Endothelial cell of umbilical vein (primary cell): Measurements from ENCODE around the gene SLC38A8. TPM values are rescaled to one million over a fixed set of nuclear protein-coding genes. Genes with fewer than 3 reads are reported as not detected.

Source experiments
- BruUV-seq: library from RNA; stranded (reverse); fragments of 400-500 nt; replicated peaks from 2 replicates; lab custom pipeline; 2021; lab: Mats Ljungman, UMichigan
- CTCF ChIA-PET: fragments of 300-600, 350-600 bp; sonication (Branson Sonifier 250); formaldehyde crosslinking; loops from one replicate; lab custom pipeline; 2021; ENCODE audit warnings: antibody characterized with exemption, inconsistent platforms; lab: Charles Lee
- POLR2A ChIA-PET: fragments of 300-600, 350-600 bp; sonication (Branson Sonifier 250); formaldehyde crosslinking; loops from one replicate; lab custom pipeline; 2021; ENCODE audit warnings: antibody characterized with exemption, inconsistent platforms; lab: Charles Lee
- DNase-seq: peaks from one replicate; pipeline ENCODE4 v3.0.0-alpha.2; 2011; ENCODE audit warnings: low read depth, low spot score
- FAIRE-seq: peaks from 2 replicates; lab custom pipeline; 2011; peaks lifted over from hg19 to GRCh38; lab: Jason Lieb, UNC
- H2AFZ ChIP-seq: 2 replicates; pipeline ENCODE4 v1.6.0; 2012; ENCODE audit warnings: low read depth, low read length, control low read depth, inconsistent platforms
- H3K27ac ChIP-seq: 2 replicates; pipeline ENCODE4 v1.5.1; 2011; ENCODE audit warnings: low read depth, mild to moderate bottlenecking, control low read depth, low read length, moderate library complexity; ENCODE audit not compliant: insufficient read depth
- H3K27me3 ChIP-seq, 2 experiments: 2 replicates each; pipeline versions ENCODE4 v1.6.0 to v1.6.1; 2011; ENCODE audit warnings: low read length in 2 of 2, mixed read lengths in 1 of 2; ENCODE audit not compliant: control insufficient read depth in 2 of 2, insufficient read depth in 2 of 2
- H3K36me3 ChIP-seq, 2 experiments: 2 replicates in 1 of 2; 3 replicates in 1 of 2; pipeline ENCODE4 v1.5.1; 2011; ENCODE audit warnings: low read length in 2 of 2, mild to moderate bottlenecking in 1 of 2, moderate library complexity in 1 of 2; ENCODE audit not compliant: control insufficient read depth in 2 of 2, insufficient read depth in 2 of 2; ENCODE audit errors: extremely low read depth in 1 of 2
- H3K4me1 ChIP-seq: 3 replicates; pipeline ENCODE4 v1.5.1; 2011; ENCODE audit warnings: mild to moderate bottlenecking, low read length; ENCODE audit not compliant: control insufficient read depth, insufficient read depth; ENCODE audit errors: extremely low read depth
- H3K4me2 ChIP-seq: 2 replicates; pipeline ENCODE4 v1.6.1; 2011; ENCODE audit warnings: low read length, control low read depth, mixed read lengths; ENCODE audit not compliant: insufficient read depth
- H3K4me3 ChIP-seq, 3 experiments: fragments of 200-600 bp in 1 of 3; sonication (generic), shearing (Covaris generic) in 1 of 3; replicated peaks in 1 of 3; 2 replicates each; pipeline ENCODE4 v1.5.1; 2011 to 2016; ENCODE audit warnings: control low read depth in 3 of 3, low read length in 3 of 3, mild to moderate bottlenecking in 2 of 3, inconsistent platforms in 1 of 3, low read depth in 1 of 3, moderate library complexity in 1 of 3; ENCODE audit not compliant: insufficient read depth in 1 of 3
- H3K79me2 ChIP-seq: 2 replicates; pipeline ENCODE4 v1.6.0; 2012; ENCODE audit warnings: low read length, inconsistent platforms; ENCODE audit not compliant: control insufficient read depth, insufficient read depth
- H3K9ac ChIP-seq: replicated peaks from 2 replicates; pipeline ENCODE3; 2011; ENCODE audit warnings: low read length, control low read depth; ENCODE audit not compliant: insufficient read depth; ENCODE audit errors: extremely low read depth
- H3K9me1 ChIP-seq: replicated peaks from 3 replicates; pipeline ENCODE4 v1.6.0; 2011; ENCODE audit warnings: mild to moderate bottlenecking, low read length; ENCODE audit not compliant: control insufficient read depth, insufficient read depth; ENCODE audit errors: extremely low read depth
- H3K9me3 ChIP-seq: replicated peaks from 2 replicates; pipeline ENCODE4 v1.5.1; 2012; ENCODE audit warnings: low read length, inconsistent platforms; ENCODE audit not compliant: control insufficient read depth, insufficient read depth
- H4K20me1 ChIP-seq: replicated peaks from 2 replicates; pipeline ENCODE3; 2011; ENCODE audit warnings: mild to moderate bottlenecking, low read length; ENCODE audit not compliant: control insufficient read depth, insufficient read depth; ENCODE audit errors: extremely low read depth
- EZH2 ChIP-seq: IDR thresholded peaks from 2 replicates; pipeline ENCODE4 v1.6.1; 2012; ENCODE audit warnings: borderline replicate concordance, low read depth, mild to moderate bottlenecking, moderate library complexity, low read length, inconsistent platforms; ENCODE audit not compliant: severe bottlenecking
- FOS ChIP-seq: IDR thresholded peaks from 2 replicates; pipeline ENCODE4 v1.6.1; 2011; ENCODE audit warnings: mild to moderate bottlenecking, low read length, moderate library complexity, borderline replicate concordance; ENCODE audit not compliant: insufficient read depth
- GATA2 ChIP-seq: IDR thresholded peaks from 2 replicates; pipeline ENCODE4 v1.7.0; 2011; ENCODE audit warnings: low read depth, mild to moderate bottlenecking, moderate library complexity, mixed read lengths, low read length; ENCODE audit not compliant: insufficient read length, insufficient read depth
- JUN ChIP-seq: IDR thresholded peaks from 2 replicates; pipeline ENCODE4 v1.6.1; 2011; ENCODE audit warnings: borderline replicate concordance, low read depth; ENCODE audit not compliant: insufficient read length, insufficient read depth
- MAX ChIP-seq: IDR thresholded peaks from 2 replicates; pipeline ENCODE4 v1.6.1; 2011; ENCODE audit not compliant: insufficient read depth, insufficient read length
- MYC ChIP-seq: IDR thresholded peaks from one replicate; pipeline ENCODE4 v1.6.1; 2011; ENCODE audit warnings: mild to moderate bottlenecking, low read depth, low read length
- POLR2A ChIP-seq: IDR thresholded peaks from 2 replicates; pipeline ENCODE4 v1.6.1; 2012; ENCODE audit warnings: low read depth, mild to moderate bottlenecking, control low read depth, low read length
- POLR2AphosphoS5 ChIP-seq: IDR thresholded peaks from 2 replicates; pipeline ENCODE4 v1.6.1; 2012; ENCODE audit warnings: low read depth, mild to moderate bottlenecking, control low read depth, low read length, moderate library complexity; ENCODE audit not compliant: insufficient read depth
- dilution Hi-C: fragments of 300-500 bp; cut with MboI; formaldehyde crosslinking; loops from one replicate; pipeline ENCODE4 v1.15.0; 2019; ENCODE audit warnings: low sequenced_read_pairs; ENCODE audit not compliant: extremely low pct_ligation_motif_present
- intact Hi-C: fragments of 100-400 bp; cut with micrococcal nuclease; formaldehyde crosslinking; loops from one replicate; pipeline ENCODE4 v1.10.0; 2022
- polyA plus RNA-seq, 4 experiments: library from polyadenylated mRNA; depleted of rRNA in 3 of 4; stranded (reverse) in 3 of 4; unstranded in 1 of 4; fragments of >200 nt; gene quantifications; 2 replicates each; pipeline versions ENCODE4 v1.2.1 to v1.2.3, GENCODE V29; 2011 to 2012; ENCODE audit warnings: missing spikeins in 1 of 4
- total RNA-seq: library from RNA; stranded (reverse); gene quantifications from 2 replicates; pipeline ENCODE4 v1.2.3, GENCODE V29; 2021
- TF ChIP-seq, protein P1 (sequence below), 2 donors: IDR thresholded peaks; 1 replicate in 1 of 2; 2 replicates in 1 of 2; pipeline ENCODE4 v1.5.1; 2011; ENCODE audit warnings: low read length in 2 of 2, mild to moderate bottlenecking in 2 of 2, moderate library complexity in 2 of 2, control low read depth in 1 of 2, inconsistent platforms in 1 of 2, low read depth in 1 of 2; ENCODE audit not compliant: insufficient read depth in 1 of 2; ENCODE audit errors: extremely low read depth in 1 of 2

The SLC38A8 gene
- total and polyA plus RNA-seq, 2 donors (not counting 3 experiments of a cell fraction or from before 2014, with no cell fraction given), result not detected

GRCh38 chr16:84026606-84027005 lies 16.0 kb downstream of the SLC38A8 start:
- BruUV-seq, result no TSS peak
- no peak overlapping the region for H3K9ac ChIP-seq
- intact Hi-C loops (no loop called here), dilution Hi-C loops (no loop called here)
- no peak overlapping the region for H3K27ac ChIP-seq
- DNase-seq (no peak), FAIRE-seq (no peak)
- no peaks in the 10 kb centered on the region for H3K9me1 ChIP-seq
- no peaks in the 10 kb centered on the region for H3K27me3 ChIP-seq
- H3K4me3 ChIP-seq, result no peak overlapping the region
- TF ChIP-seq MYC, result no peak
- TF ChIP-seq, protein P1, sequence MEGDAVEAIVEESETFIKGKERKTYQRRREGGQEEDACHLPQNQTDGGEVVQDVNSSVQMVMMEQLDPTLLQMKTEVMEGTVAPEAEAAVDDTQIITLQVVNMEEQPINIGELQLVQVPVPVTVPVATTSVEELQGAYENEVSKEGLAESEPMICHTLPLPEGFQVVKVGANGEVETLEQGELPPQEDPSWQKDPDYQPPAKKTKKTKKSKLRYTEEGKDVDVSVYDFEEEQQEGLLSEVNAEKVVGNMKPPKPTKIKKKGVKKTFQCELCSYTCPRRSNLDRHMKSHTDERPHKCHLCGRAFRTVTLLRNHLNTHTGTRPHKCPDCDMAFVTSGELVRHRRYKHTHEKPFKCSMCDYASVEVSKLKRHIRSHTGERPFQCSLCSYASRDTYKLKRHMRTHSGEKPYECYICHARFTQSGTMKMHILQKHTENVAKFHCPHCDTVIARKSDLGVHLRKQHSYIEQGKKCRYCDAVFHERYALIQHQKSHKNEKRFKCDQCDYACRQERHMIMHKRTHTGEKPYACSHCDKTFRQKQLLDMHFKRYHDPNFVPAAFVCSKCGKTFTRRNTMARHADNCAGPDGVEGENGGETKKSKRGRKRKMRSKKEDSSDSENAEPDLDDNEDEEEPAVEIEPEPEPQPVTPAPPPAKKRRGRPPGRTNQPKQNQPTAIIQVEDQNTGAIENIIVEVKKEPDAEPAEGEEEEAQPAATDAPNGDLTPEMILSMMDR (IDR thresholded peaks at IDR 0.05; ENCODE audit: extremely low read depth in 1 of 2, insufficient read depth in 1 of 2, low read depth in 1 of 2, low read length in 2 of 2), result no peak
- no peak for TF ChIP-seq POLR2A
- no peak for TF ChIP-seq MAX
- TF ChIP-seq POLR2AphosphoS5, result no peak
- no peak for TF ChIP-seq EZH2
- no peak for TF ChIP-seq FOS
- no peak for TF ChIP-seq JUN
- TF ChIP-seq GATA2, result no peak
- ChIA-PET CTCF (no interaction called here), POLR2A (no interaction called here)
- no peaks in the 10 kb centered on the region for H3K4me1 ChIP-seq
- no peaks in the 10 kb centered on the region for H3K79me2 ChIP-seq
- H3K36me3 ChIP-seq, result no peaks in the 10 kb centered on the region
- H4K20me1 ChIP-seq, result no peaks in the 10 kb centered on the region
- H3K9me3 ChIP-seq, result no peaks in the 10 kb centered on the region
- no peak overlapping the region for H3K4me2 ChIP-seq
- no peak overlapping the region for H2AFZ ChIP-seq
